PC-9 (cell line): Measurements from ENCODE around the gene DCHS1.

Experiments
- CTCF ChIP-seq: fragments of 200-600 bp; sonication (generic); conservative IDR thresholded peaks from 2 replicates; pipeline ENCODE4 v1.6.1; 2017; ENCODE audit warnings: mixed run types, antibody characterized with exemption, mild to moderate bottlenecking, moderate library complexity
- EZH2 ChIP-seq: fragments of 200-600 bp; sonication (generic); IDR thresholded peaks from 2 replicates; pipeline ENCODE4 v1.8.0; 2017; ENCODE audit warnings: antibody characterized with exemption, low read depth

- TF ChIP-seq CTCF, result no peak
- TF ChIP-seq EZH2, result no peak
These were observed 46.0 kb downstream of the DCHS1 start for GRCh38 chr11:6609502-6610015.
